Subcutaneous abdominal adipose tissue (tissue), 5 donors: ENCODE data around the gene TULP4.
"Not testable (repeated sequence)": the region's sequence is repeated elsewhere in the genome, so short reads cannot be mapped to it uniquely, and the experiment has no call there.

Source experiments
- H3K27ac ChIP-seq: one replicate; pipeline ENCODE4 v1.7.0; 2013; ENCODE audit warnings: low read depth, mild to moderate bottlenecking, inconsistent platforms, low read length, moderate library complexity
- H3K27me3 ChIP-seq, 5 donors: one replicate each; pipeline ENCODE4 v1.7.0; 2013; ENCODE audit warnings: low read length in 5 of 5, inconsistent platforms in 1 of 5; ENCODE audit not compliant: control insufficient read depth in 5 of 5, insufficient read depth in 4 of 5
- H3K36me3 ChIP-seq, 5 donors: one replicate each; pipeline ENCODE4 v1.7.0; 2013; ENCODE audit warnings: low read length in 5 of 5; ENCODE audit not compliant: control insufficient read depth in 5 of 5, insufficient read depth in 5 of 5
- H3K4me1 ChIP-seq, 5 donors: one replicate each; pipeline ENCODE4 v1.7.0; 2013; ENCODE audit warnings: low read length in 5 of 5, mild to moderate bottlenecking in 3 of 5, moderate library complexity in 1 of 5; ENCODE audit not compliant: control insufficient read depth in 5 of 5, insufficient read depth in 5 of 5
- H3K4me3 ChIP-seq, 5 donors: one replicate each; pipeline ENCODE4 v1.7.0; 2013; ENCODE audit warnings: low read length in 5 of 5, low read depth in 1 of 5
- H3K9ac ChIP-seq, 5 donors: one replicate each; pipeline ENCODE4 v1.7.0; 2013; ENCODE audit warnings: low read length in 5 of 5, mild to moderate bottlenecking in 4 of 5, moderate library complexity in 3 of 5
- H3K9me3 ChIP-seq, 5 donors: one replicate each; pipeline ENCODE4 v1.7.0; 2013; ENCODE audit warnings: low read length in 5 of 5; ENCODE audit not compliant: control insufficient read depth in 5 of 5
- donor health status: healthy.
- donor health status: healthy.
- donor health status: healthy.
- donor health status: healthy.
- donor health status: healthy.

TULP4 gene

GRCh38 chr6:158520975-158521374, 208.7 kb downstream of the TULP4 start:
- H3K4me3 ChIP-seq, H3K36me3 ChIP-seq, H3K9me3 ChIP-seq, H3K27ac ChIP-seq, H3K9ac ChIP-seq: not testable (repeated sequence)
- Histone ChIP-seq H3K4me1 (peaks cover 0 to 24% (median 22%) of the 10 kb centered on the region in 5 donors), H3K27me3 (peaks cover 0 to 15% (median 8%) of the 10 kb centered on the region in 5 donors)

GRCh38 chr6:158521759-158522158, 209.5 kb downstream of the TULP4 start:
- Histone ChIP-seq H3K27me3 (peaks cover 0 to 15% (median 7%) of the 10 kb centered on the region in 5 donors), H3K36me3 (no peaks in the 10 kb centered on the region), H3K9me3 (peaks cover 0 to under 1% (median 0%) of the 10 kb centered on the region in 5 donors), H3K9ac (no peak overlapping the region), H3K4me1 (peaks cover 0 to 19% (median 15%) of the 10 kb centered on the region in 5 donors), H3K27ac (no peak overlapping the region), H3K4me3 (no peak overlapping the region)

- Histone ChIP-seq H3K36me3 (no peaks in the 10 kb centered on the region), H3K4me1 (peaks cover 0 to 13% (median 10%) of the 10 kb centered on the region in 5 donors), H3K9me3 (peaks cover 0 to 3% (median 0%) of the 10 kb centered on the region in 5 donors), H3K27ac (no peak overlapping the region), H3K27me3 (peaks cover 0 to 13% (median 4%) of the 10 kb centered on the region in 5 donors), H3K9ac (no peak overlapping the region), H3K4me3 (no peak overlapping the region)
Observed at GRCh38 chr6:158522616-158523015, 210.4 kb downstream of the TULP4 start.

GRCh38 chr6:158524311-158524710, 212.0 kb downstream of the TULP4 start:
- H3K9me3 ChIP-seq: peaks cover 0 to 3% (median 0%) of the 10 kb centered on the region in 5 donors
- H3K9ac ChIP-seq: no peak overlapping the region
- H3K27ac ChIP-seq: no peak overlapping the region
- H3K27me3 ChIP-seq: peaks cover 0 to 12% (median 4%) of the 10 kb centered on the region in 5 donors
- no peaks in the 10 kb centered on the region for H3K4me1 ChIP-seq
- H3K36me3 ChIP-seq: no peaks in the 10 kb centered on the region
- H3K4me3 ChIP-seq: no peak overlapping the region

GRCh38 chr6:158527858-158528257, 215.6 kb downstream of the TULP4 start:
- H3K4me3 ChIP-seq, H3K9me3 ChIP-seq, H3K36me3 ChIP-seq, H3K27ac ChIP-seq, H3K4me1 ChIP-seq, H3K9ac ChIP-seq: not testable (repeated sequence)
- H3K27me3 ChIP-seq: peaks cover 0 to 16% (median 4%) of the 10 kb centered on the region in 5 donors

GRCh38 chr6:158528826-158529225, 216.6 kb downstream of the TULP4 start:
- Histone ChIP-seq H3K9me3 (peaks cover 0 to 9% (median 0%) of the 10 kb centered on the region in 5 donors), H3K27ac (no peak overlapping the region), H3K9ac (no peak overlapping the region), H3K4me1 (no peaks in the 10 kb centered on the region), H3K36me3 (no peaks in the 10 kb centered on the region), H3K27me3 (peaks cover 0 to 16% (median 4%) of the 10 kb centered on the region in 5 donors), H3K4me3 (no peak overlapping the region)

GRCh38 chr6:158529629-158530028, 217.4 kb downstream of the TULP4 start:
- Histone ChIP-seq H3K27me3 (peaks cover 0 to 13% (median 2%) of the 10 kb centered on the region in 5 donors), H3K9ac (no peak overlapping the region), H3K4me1 (no peaks in the 10 kb centered on the region), H3K9me3 (peaks cover 0 to 9% (median 0%) of the 10 kb centered on the region in 5 donors), H3K27ac (no peak overlapping the region), H3K4me3 (no peak overlapping the region), H3K36me3 (no peaks in the 10 kb centered on the region)

- H3K9ac ChIP-seq: no peak overlapping the region
- H3K9me3 ChIP-seq: peaks cover 0 to 9% (median 0%) of the 10 kb centered on the region in 5 donors
- H3K27me3 ChIP-seq: peaks cover 6 to 14% (median 7%) of the 10 kb centered on the region in 5 donors
- H3K27ac ChIP-seq: no peak overlapping the region
- H3K36me3 ChIP-seq: no peaks in the 10 kb centered on the region
- H3K4me1 ChIP-seq: peaks cover 0 to 11% (median 7%) of the 10 kb centered on the region in 5 donors
- H3K4me3 ChIP-seq: no peak overlapping the region
Observed at GRCh38 chr6:158531566-158531965, 219.3 kb downstream of the TULP4 start.

GRCh38 chr6:158531970-158532369, 219.7 kb downstream of the TULP4 start:
- no peak overlapping the region for H3K9ac ChIP-seq
- H3K4me1 ChIP-seq: peaks cover 0 to 14% (median 11%) of the 10 kb centered on the region in 5 donors
- H3K9me3 ChIP-seq: peaks cover 0 to 6% (median 0%) of the 10 kb centered on the region in 5 donors
- no peaks in the 10 kb centered on the region for H3K36me3 ChIP-seq
- H3K27ac ChIP-seq: no peak overlapping the region
- H3K27me3 ChIP-seq: peaks cover 6 to 15% (median 9%) of the 10 kb centered on the region in 5 donors
- no peak overlapping the region for H3K4me3 ChIP-seq

GRCh38 chr6:158536084-158536890, 224.0 kb downstream of the TULP4 start:
- H3K27ac ChIP-seq: no peak overlapping the region
- peaks cover 11 to 34% (median 20%) of the 10 kb centered on the region in 5 donors for H3K27me3 ChIP-seq

More at GRCh38 chr6:158536084-158536890, 224.0 kb downstream of the TULP4 start:
- Histone ChIP-seq H3K4me3 (peak overlapping the region; percentile 56 to 68 (median 64)), H3K4me1 (peaks cover 0 to 20% (median 12%) of the 10 kb centered on the region in 5 donors), H3K9ac (no peak overlapping the region), H3K9me3 (peaks cover 0 to 6% (median 0%) of the 10 kb centered on the region in 5 donors), H3K36me3 (no peaks in the 10 kb centered on the region)
